Esophagus (tissue), 2 donors: ENCODE data around the gene LHX2. TPM values are rescaled to one million over a fixed set of nuclear protein-coding genes. Genes with fewer than 3 reads are reported as not detected.
"Not testable (repeated sequence)": the region's sequence is repeated elsewhere in the genome, so short reads cannot be mapped to it uniquely, and the experiment has no call there.

ENCODE experiments used
- H3K27ac ChIP-seq, 2 donors: one replicate each; pipeline ENCODE4 v1.5.1; 2013; ENCODE audit warnings: low read depth in 2 of 2, mild to moderate bottlenecking in 2 of 2, inconsistent platforms in 1 of 2, low read length in 1 of 2, moderate library complexity in 1 of 2
- H3K27me3 ChIP-seq, 2 donors: one replicate each; pipeline ENCODE4 v1.6.1; 2013; ENCODE audit warnings: low read length in 2 of 2, control low read depth in 1 of 2, mild to moderate bottlenecking in 1 of 2; ENCODE audit not compliant: insufficient read depth in 2 of 2, control insufficient read depth in 1 of 2
- H3K36me3 ChIP-seq, 2 donors: one replicate each; pipeline ENCODE4 v1.6.1; 2013; ENCODE audit warnings: low read length in 1 of 2; ENCODE audit not compliant: control insufficient read depth in 2 of 2, insufficient read depth in 2 of 2
- H3K4me1 ChIP-seq, 2 donors: one replicate each; pipeline ENCODE4 v1.6.1; 2013; ENCODE audit warnings: low read length in 1 of 2; ENCODE audit not compliant: control insufficient read depth in 2 of 2, insufficient read depth in 2 of 2
- H3K4me3 ChIP-seq, 2 donors: one replicate each; pipeline ENCODE4 v1.5.1; 2013; ENCODE audit warnings: low read length in 2 of 2, mild to moderate bottlenecking in 2 of 2, low read depth in 1 of 2, moderate library complexity in 1 of 2
- H3K9me3 ChIP-seq, 2 donors: one replicate each; pipeline ENCODE4 v1.6.1; 2013; ENCODE audit warnings: mild to moderate bottlenecking in 2 of 2, low read depth in 1 of 2, low read length in 1 of 2, moderate library complexity in 1 of 2; ENCODE audit not compliant: control insufficient read depth in 2 of 2, insufficient read depth in 1 of 2
- WGBS, 2 donors: extraction: QIAGEN DNeasy Blood & Tissue Kit; methylation state at CpG; one replicate each; pipeline ENCODE4 v1.1.7; 2013; 5-methylcytosine and 5-hydroxymethylcytosine counted together
- polyA plus RNA-seq, 2 donors: library from polyadenylated mRNA; stranded (reverse); fragments of 200-250 nt; gene quantifications; one replicate each; pipeline ENCODE4 v1.2.3, GENCODE V29; 2013
- donor health status: healthy with polysubstance abuse.
- donor health status: Bipolar disorder and iron deficiency.

The LHX2 gene
- not detected for polyA plus RNA-seq

- Histone ChIP-seq H3K27ac (no peak within 1 kb of the TSS), H3K4me1 (peaks cover 15 to 25% of the 10 kb centered on the region in 2 donors), H3K36me3 (no peaks in the 10 kb centered on the region), H3K4me3 (peak within 1 kb of the TSS in 1 of 2 donors; percentile 40), H3K27me3 (peaks cover 25 to 84% of the 10 kb centered on the region in 2 donors), H3K9me3 (peaks cover 3 to 7% of the 10 kb centered on the region in 2 donors)
- WGBS, 2 donors = 1% methylated on average over 64 to 95 of the region's 95 CpGs
Observed at GRCh38 chr9:124011460-124012301, at the start of gene LHX2. TSS of gene LHX2 (plus strand) at chr9:124011768. CDS start at chr9:124012349, 581 bp downstream.

- H3K27me3 ChIP-seq = no peaks in the 10 kb centered on the region
Observed at GRCh38 chr9:123964761-123965160, 46.8 kb upstream of the LHX2 start.

GRCh38 chr9:123965801-123966686 is 45.5 kb upstream of the LHX2 start:
- no peak overlapping the region for H3K27ac ChIP-seq
- no peaks in the 10 kb centered on the region for H3K9me3 ChIP-seq
- no peaks in the 10 kb centered on the region for H3K4me1 ChIP-seq
- H3K27me3 ChIP-seq = no peaks in the 10 kb centered on the region
- no peak overlapping the region for H3K4me3 ChIP-seq
- no peaks in the 10 kb centered on the region for H3K36me3 ChIP-seq
- 66 to 67% methylated on average over 8 of the region's 8 CpGs for WGBS, 2 donors

More at GRCh38 chr9:123964761-123965160, 46.8 kb upstream of the LHX2 start:
- no peak overlapping the region for H3K27ac ChIP-seq
- H3K4me3 ChIP-seq = no peak overlapping the region
- no peaks in the 10 kb centered on the region for H3K4me1 ChIP-seq
- H3K36me3 ChIP-seq = no peaks in the 10 kb centered on the region
- H3K9me3 ChIP-seq = no peaks in the 10 kb centered on the region
- 65 to 66% methylated on average over 12 of the region's 12 CpGs for WGBS, 2 donors

GRCh38 chr9:123967323-123967722 is 44.2 kb upstream of the LHX2 start:
- Histone ChIP-seq H3K9me3 (peaks cover 0 to 8% of the 10 kb centered on the region in 2 donors), H3K36me3 (no peaks in the 10 kb centered on the region), H3K4me3 (no peak overlapping the region), H3K27me3 (no peaks in the 10 kb centered on the region), H3K4me1 (no peaks in the 10 kb centered on the region), H3K27ac (no peak overlapping the region)

- no peaks in the 10 kb centered on the region for H3K27me3 ChIP-seq
- H3K4me3 ChIP-seq = no peak overlapping the region
- no peaks in the 10 kb centered on the region for H3K36me3 ChIP-seq
- H3K9me3 ChIP-seq = peaks cover 0 to 20% of the 10 kb centered on the region in 2 donors
- no peaks in the 10 kb centered on the region for H3K4me1 ChIP-seq
- H3K27ac ChIP-seq = no peak overlapping the region
- 96% methylated on average over 8 of the region's 8 CpGs for WGBS, 2 donors
Observed at GRCh38 chr9:123972618-123973017, 39.0 kb upstream of the LHX2 start.

GRCh38 chr9:123973590-123974223 is 37.9 kb upstream of the LHX2 start:
- Histone ChIP-seq H3K4me1 (no peaks in the 10 kb centered on the region), H3K27me3 (no peaks in the 10 kb centered on the region), H3K36me3 (no peaks in the 10 kb centered on the region), H3K9me3 (peaks cover 0 to 20% of the 10 kb centered on the region in 2 donors), H3K27ac (no peak overlapping the region), H3K4me3 (no peak overlapping the region)
- WGBS, 2 donors = 87 to 89% methylated on average over 9 of the region's 9 CpGs

GRCh38 chr9:123974471-123974870 is 37.1 kb upstream of the LHX2 start:
- WGBS, 2 donors = 71 to 75% methylated on average over 12 of the region's 12 CpGs
- no peaks in the 10 kb centered on the region for H3K36me3 ChIP-seq
- H3K4me3 ChIP-seq = no peak overlapping the region
- H3K4me1 ChIP-seq = no peaks in the 10 kb centered on the region
- peaks cover 0 to 20% of the 10 kb centered on the region in 2 donors for H3K9me3 ChIP-seq
- H3K27me3 ChIP-seq = no peaks in the 10 kb centered on the region
- no peak overlapping the region for H3K27ac ChIP-seq

GRCh38 chr9:123975871-123976270 is 35.7 kb upstream of the LHX2 start:
- Histone ChIP-seq H3K4me1 (no peaks in the 10 kb centered on the region), H3K9me3 (peaks cover 0 to 20% of the 10 kb centered on the region in 2 donors), H3K27ac (no peak overlapping the region), H3K27me3 (peaks cover 0 to 4% of the 10 kb centered on the region in 2 donors), H3K4me3 (no peak overlapping the region), H3K36me3 (no peaks in the 10 kb centered on the region)
- 66 to 72% methylated on average over 3 of the region's 3 CpGs for WGBS, 2 donors

GRCh38 chr9:123976579-123976978 is 35.0 kb upstream of the LHX2 start:
- H3K9me3 ChIP-seq = peaks cover 0 to 19% of the 10 kb centered on the region in 2 donors
- 80% methylated on average over 3 of the region's 9 CpGs; no CpG with 5 or more reads in 1 of the 2 donors for WGBS, 2 donors
- H3K27me3 ChIP-seq, H3K4me1 ChIP-seq, H3K27ac ChIP-seq, H3K36me3 ChIP-seq, H3K4me3 ChIP-seq: not testable (repeated sequence)
